HCT116 (cell line): ENCODE results near the gene QKI.

Experiments
- CEBPB ChIP-seq: IDR thresholded peaks from 2 replicates; pipeline ENCODE4 v1.6.1; 2012; ENCODE audit warnings: low read depth
- CTCF ChIP-seq, 3 experiments: fragments of 200-600 bp in 1 of 3; sonication (generic) in 1 of 3; IDR thresholded peaks in 2 of 3; conservative IDR thresholded peaks in 1 of 3; 2 replicates each; pipeline ENCODE4 v1.5.1; 2012 to 2017; ENCODE audit warnings: low read depth in 2 of 3, low read length in 2 of 3, antibody characterized with exemption in 1 of 3, borderline replicate concordance in 1 of 3, control low read depth in 1 of 3, mild to moderate bottlenecking in 1 of 3, mixed read lengths in 1 of 3, mixed run types in 1 of 3, moderate library complexity in 1 of 3; ENCODE audit not compliant: insufficient read depth in 1 of 3
- EGR1 ChIP-seq: IDR thresholded peaks from 2 replicates; pipeline ENCODE4 v1.6.1; 2012; ENCODE audit warnings: low read depth
- ELF1 ChIP-seq: IDR thresholded peaks from 2 replicates; pipeline ENCODE4 v1.6.1; 2012; ENCODE audit warnings: low read depth, borderline replicate concordance
- EZH2 ChIP-seq: fragments of 200-600 bp; sonication (generic); IDR thresholded peaks from 2 replicates; pipeline ENCODE4 v1.6.1; 2017; ENCODE audit warnings: antibody characterized with exemption, mixed run types
- EZH2phosphoT487 ChIP-seq: fragments of 200-600 bp; IDR thresholded peaks from 2 replicates; pipeline ENCODE4 v1.6.1; 2018; ENCODE audit warnings: antibody characterized with exemption, borderline replicate concordance
- JUND ChIP-seq: IDR thresholded peaks from 2 replicates; pipeline ENCODE4 v1.6.1; 2012
- POLR2A ChIP-seq: IDR thresholded peaks from 2 replicates; pipeline ENCODE4 v1.7.0; 2011; ENCODE audit warnings: borderline replicate concordance; ENCODE audit not compliant: insufficient read depth, insufficient read length; ENCODE audit errors: extremely low read depth
- POLR2AphosphoS5 ChIP-seq: IDR thresholded peaks from 2 replicates; pipeline ENCODE4 v1.6.1; 2011; ENCODE audit warnings: mild to moderate bottlenecking, low read depth, low read length, moderate library complexity
- SIN3A ChIP-seq: IDR thresholded peaks from 2 replicates; pipeline ENCODE4 v1.6.1; 2012; ENCODE audit warnings: low read depth
- ZNF274 ChIP-seq: fragments of 200-500 bp; sonication (Bioruptor generic); IDR thresholded peaks from 2 replicates; pipeline ENCODE4 v1.6.1; 2014; ENCODE audit warnings: mild to moderate bottlenecking, low read depth, low read length, inconsistent platforms
- TF ChIP-seq, protein P1 (sequence below): IDR thresholded peaks from 2 replicates; pipeline ENCODE4 v1.6.1; 2012
- TF ChIP-seq, protein P2 (sequence below): IDR thresholded peaks from 2 replicates; pipeline ENCODE4 v1.6.1; 2011; ENCODE audit warnings: mild to moderate bottlenecking, low read length, moderate library complexity; ENCODE audit not compliant: insufficient replicate concordance; ENCODE audit errors: extremely low read depth

DNA sequence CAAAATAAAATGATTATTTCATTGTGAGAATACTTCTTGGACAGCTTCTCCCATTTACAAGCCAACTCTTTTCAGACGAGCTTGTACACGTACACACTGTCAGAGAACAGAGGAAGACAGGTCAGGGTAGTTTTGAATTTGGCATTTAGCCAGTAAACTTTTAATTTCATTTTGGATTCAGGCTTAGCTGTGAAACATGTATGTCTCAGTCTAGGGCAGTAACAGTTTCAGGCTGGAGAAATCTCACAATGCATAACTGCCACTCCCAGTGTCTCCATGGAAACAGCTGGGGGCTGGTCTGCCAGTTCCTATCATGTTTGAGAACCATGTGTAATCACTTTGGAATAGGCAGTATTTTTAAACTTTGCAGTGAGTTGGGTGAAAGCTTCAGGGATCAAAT lies 22.0 kb upstream of the QKI start:
- no peak for TF ChIP-seq CTCF (IDR thresholded peaks at IDR 0.05 in 2 of 3, conservative IDR thresholded peaks at IDR 0.05 in 1 of 3; ENCODE audit: borderline replicate concordance in 1 of 3, insufficient read depth in 1 of 3, low read depth in 2 of 3, low read length in 2 of 3)
- no peak for TF ChIP-seq SIN3A
- TF ChIP-seq EZH2: no peak
- TF ChIP-seq, protein P1, sequence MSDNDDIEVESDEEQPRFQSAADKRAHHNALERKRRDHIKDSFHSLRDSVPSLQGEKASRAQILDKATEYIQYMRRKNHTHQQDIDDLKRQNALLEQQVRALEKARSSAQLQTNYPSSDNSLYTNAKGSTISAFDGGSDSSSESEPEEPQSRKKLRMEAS: no peak
- TF ChIP-seq EZH2phosphoT487: no peak
- TF ChIP-seq POLR2AphosphoS5: no peak
- no peak for TF ChIP-seq ZNF274
- no peak for TF ChIP-seq CEBPB
- TF ChIP-seq POLR2A: no peak
- TF ChIP-seq JUND: no peak
- TF ChIP-seq ELF1: no peak
- TF ChIP-seq, protein P2, sequence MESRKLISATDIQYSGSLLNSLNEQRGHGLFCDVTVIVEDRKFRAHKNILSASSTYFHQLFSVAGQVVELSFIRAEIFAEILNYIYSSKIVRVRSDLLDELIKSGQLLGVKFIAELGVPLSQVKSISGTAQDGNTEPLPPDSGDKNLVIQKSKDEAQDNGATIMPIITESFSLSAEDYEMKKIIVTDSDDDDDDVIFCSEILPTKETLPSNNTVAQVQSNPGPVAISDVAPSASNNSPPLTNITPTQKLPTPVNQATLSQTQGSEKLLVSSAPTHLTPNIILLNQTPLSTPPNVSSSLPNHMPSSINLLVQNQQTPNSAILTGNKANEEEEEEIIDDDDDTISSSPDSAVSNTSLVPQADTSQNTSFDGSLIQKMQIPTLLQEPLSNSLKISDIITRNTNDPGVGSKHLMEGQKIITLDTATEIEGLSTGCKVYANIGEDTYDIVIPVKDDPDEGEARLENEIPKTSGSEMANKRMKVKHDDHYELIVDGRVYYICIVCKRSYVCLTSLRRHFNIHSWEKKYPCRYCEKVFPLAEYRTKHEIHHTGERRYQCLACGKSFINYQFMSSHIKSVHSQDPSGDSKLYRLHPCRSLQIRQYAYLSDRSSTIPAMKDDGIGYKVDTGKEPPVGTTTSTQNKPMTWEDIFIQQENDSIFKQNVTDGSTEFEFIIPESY: no peak
- TF ChIP-seq EGR1: no peak
